Measurements from ENCODE around the gene ADCY2.

The ADCY2 gene

GRCh38 chr5:7873216-7873615 is 477.3 kb downstream of the ADCY2 start:
- no peak for DNase-seq (ENCODE audit: low read depth)

GRCh38 chr5:7874639-7875038 is 478.7 kb downstream of the ADCY2 start:
- DNase-seq (ENCODE audit: low read depth), result no peak

- no peak for DNase-seq (ENCODE audit: low read depth)
These were observed 479.2 kb downstream of the ADCY2 start for GRCh38 chr5:7875151-7875550.

GRCh38 chr5:7876867-7877266 is 480.9 kb downstream of the ADCY2 start:
- DNase-seq (ENCODE audit: low read depth), result no peak

GRCh38 chr5:7877851-7878250 is 481.9 kb downstream of the ADCY2 start:
- no peak for DNase-seq (ENCODE audit: low read depth)

GRCh38 chr5:7878381-7878873 is 482.5 kb downstream of the ADCY2 start:
- DNase-seq (ENCODE audit: low read depth), result no peak
